ENCODE data around the gene PI16.

Gene PI16

GRCh38 chr6:36920049-36920448 lies 34.5 kb upstream of the PI16 start:
- peaks cover 12 to 20% of the 10 kb centered on the region in 2 experiments for H3K36me3 ChIP-seq (ENCODE audit: control insufficient read depth in 1 of 2, insufficient read depth in 2 of 2, low read length in 2 of 2)
- H3K79me2 ChIP-seq (ENCODE audit: control insufficient read depth, insufficient read depth, low read length, poor library complexity): no peaks in the 10 kb centered on the region
- H2AK5ac ChIP-seq (ENCODE audit: low read length): no peak overlapping the region
- H3K9ac ChIP-seq (ENCODE audit: low read length): no peak overlapping the region
- no peak overlapping the region for H3K27ac ChIP-seq (ENCODE audit: low read depth, low read length)
- no peak overlapping the region for H3K18ac ChIP-seq (ENCODE audit: low read length)
- no peak for DNase-seq
- H3K9me3 ChIP-seq (ENCODE audit: insufficient read depth, low read depth, low read length): no peaks in the 10 kb centered on the region
- H3K4me3 ChIP-seq (ENCODE audit: low read depth, low read length): no peak overlapping the region
- no peak overlapping the region for H3K4me2 ChIP-seq (ENCODE audit: low read length)
- H2BK120ac ChIP-seq (ENCODE audit: insufficient read depth, low read length, poor library complexity): no peak overlapping the region
- no peak overlapping the region for H4K8ac ChIP-seq (ENCODE audit: low read depth, low read length)
- no peak overlapping the region for H3K23ac ChIP-seq (ENCODE audit: low read length)
- H4K91ac ChIP-seq (ENCODE audit: low read depth, low read length): no peak overlapping the region
- no peak overlapping the region for H4K12ac ChIP-seq (ENCODE audit: low read depth, low read length)
- H3K14ac ChIP-seq (ENCODE audit: low read length): no peak overlapping the region
- no peaks in the 10 kb centered on the region for H3K79me1 ChIP-seq (ENCODE audit: low read length)
- H3K27me3 ChIP-seq (ENCODE audit: insufficient read depth, low read length): no peaks in the 10 kb centered on the region
- H3K4ac ChIP-seq (ENCODE audit: low read depth, low read length): no peak overlapping the region
- H2BK5ac ChIP-seq (ENCODE audit: low read depth, low read length, poor library complexity): no peak overlapping the region
- H2AFZ ChIP-seq (ENCODE audit: insufficient read depth, low read length, poor library complexity): no peak overlapping the region
- peaks cover 4 to 7% of the 10 kb centered on the region in 2 experiments for H3K4me1 ChIP-seq (ENCODE audit: control insufficient read depth in 1 of 2, insufficient read depth in 2 of 2, low read length in 2 of 2)
- no peak overlapping the region for H2BK12ac ChIP-seq (ENCODE audit: low read length)
- no CpG with 5 or more reads among the region's 4 CpGs for WGBS (ENCODE audit: extremely low coverage, insufficient coverage, insufficient read length)

DNA sequence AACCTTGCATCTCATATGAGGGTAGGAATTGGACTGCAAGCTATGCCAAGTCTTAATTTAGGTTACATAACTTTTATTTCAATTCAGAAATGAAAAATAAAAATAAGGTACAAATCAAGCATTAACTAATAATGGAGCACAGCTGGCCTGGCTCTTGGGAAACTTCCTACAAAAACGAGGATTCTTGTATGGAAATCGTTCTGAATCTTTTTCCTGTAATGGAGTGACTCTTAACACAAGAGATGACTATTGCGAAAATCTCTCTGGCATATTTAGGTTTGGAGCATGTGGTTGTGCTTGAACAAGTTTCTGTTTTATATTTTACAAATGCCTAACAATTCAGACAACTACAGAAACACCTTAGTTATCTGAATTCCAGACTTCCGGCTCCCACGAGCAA lies 34.0 kb upstream of the PI16 start:
- H3K36me3 ChIP-seq (ENCODE audit: control insufficient read depth in 1 of 2, insufficient read depth in 2 of 2, low read length in 2 of 2): peaks cover 12 to 19% of the 10 kb centered on the region in 2 experiments
- H3K27ac ChIP-seq (ENCODE audit: low read depth, low read length): no peak overlapping the region
- H3K79me2 ChIP-seq (ENCODE audit: control insufficient read depth, insufficient read depth, low read length, poor library complexity): no peaks in the 10 kb centered on the region
- H3K18ac ChIP-seq (ENCODE audit: low read length): no peak overlapping the region
- H3K9me3 ChIP-seq (ENCODE audit: insufficient read depth, low read depth, low read length): no peaks in the 10 kb centered on the region
- H3K4ac ChIP-seq (ENCODE audit: low read depth, low read length): no peak overlapping the region
- H3K79me1 ChIP-seq (ENCODE audit: low read length): no peaks in the 10 kb centered on the region
- H2BK5ac ChIP-seq (ENCODE audit: low read depth, low read length, poor library complexity): no peak overlapping the region
- no peak overlapping the region for H3K4me3 ChIP-seq (ENCODE audit: low read depth, low read length)
- no peaks in the 10 kb centered on the region for H3K27me3 ChIP-seq (ENCODE audit: insufficient read depth, low read length)
- peaks cover 4 to 7% of the 10 kb centered on the region in 2 experiments for H3K4me1 ChIP-seq (ENCODE audit: control insufficient read depth in 1 of 2, insufficient read depth in 2 of 2, low read length in 2 of 2)
- no peak overlapping the region for H3K9ac ChIP-seq (ENCODE audit: low read length)
- WGBS (ENCODE audit: extremely low coverage, insufficient coverage, insufficient read length): no CpG with 5 or more reads among the region's 5 CpGs
- no peak overlapping the region for H3K4me2 ChIP-seq (ENCODE audit: low read length)
- H2AK5ac ChIP-seq (ENCODE audit: low read length): no peak overlapping the region
- no peak overlapping the region for H3K14ac ChIP-seq (ENCODE audit: low read length)
- no peak overlapping the region for H3K23ac ChIP-seq (ENCODE audit: low read length)
- no peak overlapping the region for H2AFZ ChIP-seq (ENCODE audit: insufficient read depth, low read length, poor library complexity)
- H4K91ac ChIP-seq (ENCODE audit: low read depth, low read length): no peak overlapping the region
- no peak overlapping the region for H4K12ac ChIP-seq (ENCODE audit: low read depth, low read length)
- H2BK12ac ChIP-seq (ENCODE audit: low read length): no peak overlapping the region
- no peak overlapping the region for H4K8ac ChIP-seq (ENCODE audit: low read depth, low read length)
- H2BK120ac ChIP-seq (ENCODE audit: insufficient read depth, low read length, poor library complexity): no peak overlapping the region
- DNase-seq: no peak

GRCh38 chr6:36924131-36924530 lies 30.4 kb upstream of the PI16 start:
- Histone ChIP-seq H3K4me3 (ENCODE audit: low read depth, low read length) (no peak overlapping the region), H3K36me3 (ENCODE audit: control insufficient read depth in 1 of 2, insufficient read depth in 2 of 2, low read length in 2 of 2) (peaks cover 8% of the 10 kb centered on the region in 2 experiments), H3K9ac (ENCODE audit: low read length) (no peak overlapping the region), H3K4ac (ENCODE audit: low read depth, low read length) (no peak overlapping the region), H4K8ac (ENCODE audit: low read depth, low read length) (no peak overlapping the region), H4K12ac (ENCODE audit: low read depth, low read length) (no peak overlapping the region), H3K79me1 (ENCODE audit: low read length) (no peaks in the 10 kb centered on the region), H2BK120ac (ENCODE audit: insufficient read depth, low read length, poor library complexity) (no peak overlapping the region), H3K4me2 (ENCODE audit: low read length) (no peak overlapping the region), H2BK5ac (ENCODE audit: low read depth, low read length, poor library complexity) (no peak overlapping the region), H3K4me1 (ENCODE audit: control insufficient read depth in 1 of 2, insufficient read depth in 2 of 2, low read length in 2 of 2) (peaks cover 4 to 7% of the 10 kb centered on the region in 2 experiments), H4K91ac (ENCODE audit: low read depth, low read length) (no peak overlapping the region), H3K79me2 (ENCODE audit: control insufficient read depth, insufficient read depth, low read length, poor library complexity) (no peaks in the 10 kb centered on the region), H3K14ac (ENCODE audit: low read length) (no peak overlapping the region), H3K9me3 (ENCODE audit: insufficient read depth, low read depth, low read length) (no peaks in the 10 kb centered on the region), H2AFZ (ENCODE audit: insufficient read depth, low read length, poor library complexity) (no peak overlapping the region), H3K23ac (ENCODE audit: low read length) (no peak overlapping the region), H3K18ac (ENCODE audit: low read length) (no peak overlapping the region), H3K27me3 (ENCODE audit: insufficient read depth, low read length) (no peaks in the 10 kb centered on the region), H3K27ac (ENCODE audit: low read depth, low read length) (no peak overlapping the region), H2BK12ac (ENCODE audit: low read length) (no peak overlapping the region), H2AK5ac (ENCODE audit: low read length) (no peak overlapping the region)
- DNase-seq: no peak
- no CpG with 5 or more reads among the region's 4 CpGs for WGBS (ENCODE audit: extremely low coverage, insufficient coverage, insufficient read length)

- no peak overlapping the region for H2BK12ac ChIP-seq (ENCODE audit: low read length)
- no peak overlapping the region for H3K14ac ChIP-seq (ENCODE audit: low read length)
- no peak for DNase-seq
- H3K23ac ChIP-seq (ENCODE audit: low read length): no peak overlapping the region
- no peak overlapping the region for H3K4ac ChIP-seq (ENCODE audit: low read depth, low read length)
- H2AK5ac ChIP-seq (ENCODE audit: low read length): no peak overlapping the region
- WGBS (ENCODE audit: extremely low coverage, insufficient coverage, insufficient read length): no CpG with 5 or more reads among the region's 5 CpGs
- no peak overlapping the region for H4K12ac ChIP-seq (ENCODE audit: low read depth, low read length)
- no peaks in the 10 kb centered on the region for H3K79me2 ChIP-seq (ENCODE audit: control insufficient read depth, insufficient read depth, low read length, poor library complexity)
- H3K27ac ChIP-seq (ENCODE audit: low read depth, low read length): no peak overlapping the region
- H2BK120ac ChIP-seq (ENCODE audit: insufficient read depth, low read length, poor library complexity): no peak overlapping the region
- no peak overlapping the region for H2AFZ ChIP-seq (ENCODE audit: insufficient read depth, low read length, poor library complexity)
- no peaks in the 10 kb centered on the region for H3K9me3 ChIP-seq (ENCODE audit: insufficient read depth, low read depth, low read length)
- H3K4me1 ChIP-seq (ENCODE audit: control insufficient read depth in 1 of 2, insufficient read depth in 2 of 2, low read length in 2 of 2): peaks cover 4 to 7% of the 10 kb centered on the region in 2 experiments
- H4K91ac ChIP-seq (ENCODE audit: low read depth, low read length): no peak overlapping the region
- peaks cover 6 to 8% of the 10 kb centered on the region in 2 experiments for H3K36me3 ChIP-seq (ENCODE audit: control insufficient read depth in 1 of 2, insufficient read depth in 2 of 2, low read length in 2 of 2)
- no peak overlapping the region for H3K4me3 ChIP-seq (ENCODE audit: low read depth, low read length)
- no peaks in the 10 kb centered on the region for H3K27me3 ChIP-seq (ENCODE audit: insufficient read depth, low read length)
- H3K18ac ChIP-seq (ENCODE audit: low read length): no peak overlapping the region
- no peaks in the 10 kb centered on the region for H3K79me1 ChIP-seq (ENCODE audit: low read length)
- no peak overlapping the region for H4K8ac ChIP-seq (ENCODE audit: low read depth, low read length)
- H3K9ac ChIP-seq (ENCODE audit: low read length): no peak overlapping the region
- no peak overlapping the region for H3K4me2 ChIP-seq (ENCODE audit: low read length)
- H2BK5ac ChIP-seq (ENCODE audit: low read depth, low read length, poor library complexity): no peak overlapping the region
Observed at GRCh38 chr6:36924778-36925374, 29.7 kb upstream of the PI16 start.
